ENCODE results near the gene COPS7A. TPM values are rescaled to one million over a fixed set of nuclear protein-coding genes. Genes with fewer than 3 reads are reported as not detected.
A peak's percentile ranks its signal among the peaks of the same experiment; 100 is the strongest.

COPS7A gene
- total and polyA plus RNA-seq, 9 of the 15 experiments (the other 6 are each of a cell fraction or from before 2014, with no cell fraction given) = 12.7 to 36.0 (median 24.3) TPM

- Histone ChIP-seq H3K4me3 (no peak overlapping the region), H3K79me2 (ENCODE audit: control insufficient read depth, insufficient read depth, low read length) (no peaks in the 10 kb centered on the region), H3K9ac (ENCODE audit: insufficient read depth in 1 of 2, low read depth in 2 of 2, low read length in 2 of 2) (no peak overlapping the region; a peak in 1 of 4 replicates), H3K27me3 (ENCODE audit: control insufficient read depth in 2 of 2, insufficient read depth in 2 of 2, low read length in 2 of 2) (no peaks in the 10 kb centered on the region), H3K9me1 (ENCODE audit: control insufficient read depth, insufficient read depth, low read length) (no peaks in the 10 kb centered on the region), H3K36me3 (ENCODE audit: control insufficient read depth, insufficient read depth, low read length) (no peaks in the 10 kb centered on the region), H3K4me2 (ENCODE audit: insufficient read depth, low read length) (no peak overlapping the region), H3K4me1 (replicated peaks in 1 of 2; ENCODE audit: control insufficient read depth in 2 of 2, insufficient read depth in 2 of 2, low read length in 2 of 2) (peaks cover 5 to 18% of the 10 kb centered on the region in 2 experiments; a peak in 4 of 5 replicates), H2AFZ (ENCODE audit: low read depth, low read length) (0 out of 2 replicates have a peak overlapping the region, but pooled peaks have one; percentile 95), H3K27ac (ENCODE audit: extremely low read depth, low read depth, low read length) (no peak overlapping the region), H3K9me3 (replicated peaks; ENCODE audit: control insufficient read depth, insufficient read depth, low read depth, low read length) (no peaks in the 10 kb centered on the region), H4K20me1 (replicated peaks; ENCODE audit: control insufficient read depth, insufficient read depth, low read length) (no peaks in the 10 kb centered on the region)
- DNase-seq (ENCODE audit: extremely low read depth in 1 of 4, low spot score in 3 of 4) (no peak), FAIRE-seq (no peak), ATAC-seq (no peak)
- POLR2A ChIA-PET = interaction anchor here (1.2 kb wide), 1 partner anchor 27 kb away, joined by 3 read pairs; the partner anchor contains the start of gene MLF2
- intact Hi-C loops (cut with micrococcal nuclease) (loop anchor here (1.0 to 5.0 kb wide), 4 partner anchors 27 to 163 kb away; partner anchors contain the start of genes MLF2 and P3H3), in situ Hi-C loops (cut with MboI) (no loop called here)
- 52% methylated on average over 4 of the region's 6 CpGs for WGBS (ENCODE audit: insufficient coverage, low coverage, missing lambda C conversion rate)
- CTCF ChIA-PET (ENCODE audit: low intra/inter-chr PET ratio) = interaction anchor here (0.6 to 2.5 kb wide), 4 partner anchors 13 to 64 kb away, joined by 3 to 24 read pairs (median 6); partner anchors contain the start of gene MLF2
- BruUV-seq (replicated peaks) = no TSS peak
- TF ChIP-seq ZNF830 (CRISPR knock-in tag; IDR thresholded peaks at IDR 0.05) (no peak), MIER1 (IDR thresholded peaks at IDR 0.05; ENCODE audit: low read depth) (no peak), LCOR (CRISPR knock-in tag; IDR thresholded peaks at IDR 0.05) (no peak), ZBTB2 (IDR thresholded peaks at IDR 0.05) (no peak), PHF21A (IDR thresholded peaks at IDR 0.05; ENCODE audit: borderline replicate concordance, low read depth) (no peak), AFF4 (CRISPR knock-in tag; IDR thresholded peaks at IDR 0.05) (no peak), ZBTB26 (CRISPR knock-in tag; IDR thresholded peaks at IDR 0.05) (no peak), FOXP4 (CRISPR knock-in tag; IDR thresholded peaks at IDR 0.05; ENCODE audit: borderline replicate concordance) (no peak), ZNF445 (CRISPR knock-in tag; IDR thresholded peaks at IDR 0.05; ENCODE audit: low read depth) (no peak), ZKSCAN1 (IDR thresholded peaks at IDR 0.05; ENCODE audit: low read depth, low read length) (no peak), ELF4 (CRISPR knock-in tag; IDR thresholded peaks at IDR 0.05) (no peak), BCOR (IDR thresholded peaks at IDR 0.05) (no peak), RBM15 (IDR thresholded peaks at IDR 0.05; ENCODE audit: insufficient read depth, low read length) (no peak), ZFX (CRISPR knock-in tag; IDR thresholded peaks at IDR 0.05) (no peak)
These were observed 56.0 kb downstream of the COPS7A start for GRCh38 chr12:6779708-6780432.

Data from K562 (cell line).